ENCODE results near the gene SALL3.
"Not testable (repeated sequence)": the region's sequence is repeated elsewhere in the genome, so short reads cannot be mapped to it uniquely, and the experiment has no call there.

Gene SALL3

DNA sequence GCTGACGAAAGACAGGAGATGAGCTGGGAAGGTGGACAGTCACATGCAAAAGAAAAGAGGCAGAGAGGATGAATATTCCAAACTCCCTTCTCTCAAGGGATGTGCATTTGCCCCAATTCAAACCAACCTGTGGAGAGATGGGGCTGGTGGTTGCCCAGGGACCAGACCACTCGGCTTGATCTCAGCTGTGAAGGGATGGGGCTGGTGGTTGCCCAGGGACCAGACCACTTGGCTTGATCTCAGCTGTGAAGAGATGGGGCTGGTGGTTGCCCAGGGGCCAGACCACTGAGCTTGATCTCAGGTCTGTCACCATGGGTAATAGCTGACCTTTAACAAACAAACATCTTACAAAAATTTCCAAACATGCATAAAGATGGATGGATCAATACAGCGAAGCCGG is 42.5 kb upstream of the SALL3 start:
- DNase-seq (ENCODE audit: low read depth): no peak
- no peak for TF ChIP-seq CTCF (IDR thresholded peaks at IDR 0.05; ENCODE audit: insufficient read depth, low read depth, low read length, missing control alignments)
- H3K4me3 ChIP-seq (ENCODE audit: low read depth, low read length): no peak overlapping the region

DNA sequence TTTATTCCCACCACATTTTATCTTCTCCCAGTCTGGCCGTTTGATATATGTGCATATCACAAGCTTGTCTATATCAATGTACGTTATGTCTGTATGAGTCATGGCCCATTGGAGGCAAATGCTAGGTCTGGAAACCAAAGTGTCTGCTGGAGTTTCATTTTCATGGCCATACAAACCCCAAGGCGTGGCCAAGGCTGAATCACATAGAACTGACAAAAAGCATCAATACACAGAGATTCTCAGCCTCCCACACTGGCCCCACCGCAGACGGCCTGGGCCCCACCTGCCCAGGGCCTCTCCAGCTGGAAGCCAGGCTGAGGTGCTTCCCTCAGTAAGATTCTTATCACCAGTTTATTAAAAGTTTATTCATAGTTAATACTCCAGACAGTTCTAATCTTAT is 40.5 kb upstream of the SALL3 start:
- no peak for TF ChIP-seq CTCF (IDR thresholded peaks at IDR 0.05; ENCODE audit: insufficient read depth, low read depth, low read length, missing control alignments)
- DNase-seq (ENCODE audit: low read depth): no peak
- no peak overlapping the region for H3K4me3 ChIP-seq (ENCODE audit: low read depth, low read length)

- no peak for DNase-seq (ENCODE audit: low read depth)
- H3K4me3 ChIP-seq (ENCODE audit: low read depth, low read length): no peak overlapping the region
- TF ChIP-seq CTCF (IDR thresholded peaks at IDR 0.05; ENCODE audit: insufficient read depth, low read depth, low read length, missing control alignments): no peak
Observed at GRCh38 chr18:78939734-78940494, 39.7 kb upstream of the SALL3 start.

DNA sequence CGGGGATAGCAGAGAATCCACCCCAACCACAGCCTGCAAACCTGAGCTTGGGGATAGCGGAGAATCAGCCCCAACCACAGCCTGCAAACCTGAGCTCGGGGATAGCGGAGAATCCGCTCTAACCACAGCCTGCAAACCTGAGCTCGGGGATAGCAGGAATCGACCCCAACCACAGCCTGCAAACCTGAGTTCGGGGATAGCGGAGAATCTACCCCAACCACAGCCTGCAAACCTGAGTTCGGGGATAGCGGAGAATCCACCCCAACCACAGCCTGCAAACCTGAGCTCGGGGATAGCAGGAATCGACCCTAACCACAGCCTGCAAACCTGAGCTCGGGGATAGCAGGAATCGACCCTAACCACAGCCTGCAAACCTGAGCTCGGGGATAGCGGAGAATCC is 37.4 kb upstream of the SALL3 start:
- not testable (repeated sequence) for DNase-seq (ENCODE audit: low read depth); H3K4me3 ChIP-seq (ENCODE audit: low read depth, low read length)

DNA sequence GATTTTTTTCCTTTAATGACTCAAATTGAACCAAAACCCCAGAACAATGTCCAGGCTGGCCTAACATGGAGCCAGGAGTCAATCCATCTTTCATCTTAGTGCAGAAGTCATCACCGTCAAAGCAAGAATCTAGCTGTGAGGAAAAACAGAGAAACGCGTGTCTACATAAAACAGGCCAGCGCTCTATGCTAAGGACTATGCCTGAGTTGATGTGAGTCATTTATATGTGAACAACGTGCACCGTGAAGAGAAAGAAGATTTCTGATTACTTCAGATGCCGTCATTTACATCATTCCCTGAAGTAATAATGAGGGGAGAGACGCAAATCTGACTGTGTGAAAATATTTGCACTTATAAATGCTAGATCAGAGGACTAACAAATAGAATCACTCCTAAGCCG is 34.0 kb upstream of the SALL3 start:
- no peak for TF ChIP-seq CTCF (IDR thresholded peaks at IDR 0.05; ENCODE audit: insufficient read depth, low read depth, low read length, missing control alignments)
- no peak for DNase-seq (ENCODE audit: low read depth)
- H3K4me3 ChIP-seq (ENCODE audit: low read depth, low read length): no peak overlapping the region

DNA sequence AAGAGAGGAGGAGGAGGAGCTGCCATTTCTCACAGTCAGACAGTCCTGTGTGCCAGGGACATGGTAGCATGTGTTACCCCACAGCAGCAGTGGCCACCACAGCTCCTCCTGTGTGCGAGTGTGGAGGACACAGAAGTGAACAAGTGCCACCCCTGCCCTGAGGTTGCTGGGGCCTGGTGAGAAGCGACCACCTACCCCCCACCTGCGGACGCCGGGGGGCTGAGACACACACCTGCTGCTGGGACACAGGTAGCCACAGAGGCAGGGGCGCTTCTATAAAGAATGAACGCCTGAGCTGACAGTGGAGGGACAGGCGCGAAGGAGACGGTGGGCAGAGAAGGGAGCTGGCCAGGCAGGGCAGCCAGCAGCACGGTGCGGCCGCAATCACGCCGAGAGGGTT is 32.3 kb upstream of the SALL3 start:
- no peak for DNase-seq (ENCODE audit: low read depth)
- H3K4me3 ChIP-seq (ENCODE audit: low read depth, low read length): no peak overlapping the region
- no peak for TF ChIP-seq CTCF (IDR thresholded peaks at IDR 0.05; ENCODE audit: insufficient read depth, low read depth, low read length, missing control alignments)

DNA sequence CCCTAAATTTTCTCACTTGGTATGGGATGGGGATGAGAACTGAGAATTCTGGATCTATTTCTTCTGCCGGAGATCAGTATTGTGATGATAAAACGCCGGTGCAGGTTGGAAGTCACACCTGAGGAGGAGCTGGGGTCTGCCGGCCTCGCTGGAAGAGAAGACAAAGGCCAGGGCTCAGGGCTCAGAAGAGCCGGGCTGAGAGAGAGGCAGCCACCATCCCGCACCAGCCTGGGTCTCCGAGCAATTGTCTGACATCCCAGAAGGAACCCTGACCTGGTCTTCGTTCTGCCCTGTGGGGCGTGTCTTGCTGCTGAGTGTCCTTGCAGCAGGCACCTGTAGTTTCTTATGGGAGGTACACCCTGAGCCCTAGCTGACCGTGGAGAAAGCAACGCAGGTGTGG is 31.4 kb upstream of the SALL3 start:
- DNase-seq (ENCODE audit: low read depth): no peak
- H3K4me3 ChIP-seq (ENCODE audit: low read depth, low read length): no peak overlapping the region
- no peak for TF ChIP-seq CTCF (IDR thresholded peaks at IDR 0.05; ENCODE audit: insufficient read depth, low read depth, low read length, missing control alignments)
